ENCODE measurements around the gene COMTD1.
A peak's percentile ranks its signal among the peaks of the same experiment; 100 is the strongest.

COMTD1 gene

GRCh38 chr10:75245354-75246250 is 9.8 kb upstream of the COMTD1 start:
- no peak for DNase-seq

- no peak for DNase-seq
Observed at GRCh38 chr10:75244487-75245353, 9.0 kb upstream of the COMTD1 start.

- DNase-seq = no peak
Observed at GRCh38 chr10:75243426-75243825, 7.7 kb upstream of the COMTD1 start.

- DNase-seq = no peak
Observed at GRCh38 chr10:75240329-75241076, 4.7 kb upstream of the COMTD1 start.

- DNase-seq = no peak
Observed at GRCh38 chr10:75239096-75239790, 3.5 kb upstream of the COMTD1 start.

- DNase-seq = no peak
Observed at GRCh38 chr10:75238182-75239095, 2.7 kb upstream of the COMTD1 start.

- DNase-seq = no peak
Observed at GRCh38 chr10:75236178-75236825, 545 bp upstream of the COMTD1 start.

- DNase-seq = peak; percentile 67
Observed at GRCh38 chr10:75234683-75235374, 928 bp downstream of the COMTD1 start.

GRCh38 chr10:75234017-75234682 is 1.6 kb downstream of the COMTD1 start:
- DNase-seq = peak; percentile 90

GRCh38 chr10:75233444-75234016 is 2.2 kb downstream of the COMTD1 start:
- no peak for DNase-seq

GRCh38 chr10:75231672-75232581 is 3.8 kb downstream of the COMTD1 start:
- DNase-seq = no peak

GRCh38 chr10:75230600-75231038 is 5.1 kb downstream of the COMTD1 start:
- DNase-seq = peak; percentile 63

GRCh38 chr10:75229971-75230370 is 5.8 kb downstream of the COMTD1 start:
- DNase-seq = no peak

GRCh38 chr10:75228834-75229233 is 6.9 kb downstream of the COMTD1 start:
- no peak for DNase-seq

- DNase-seq = no peak
Observed at GRCh38 chr10:75228278-75228677, 7.5 kb downstream of the COMTD1 start.

- DNase-seq = no peak
Observed at GRCh38 chr10:75226656-75227055, 9.1 kb downstream of the COMTD1 start.

GRCh38 chr10:75226095-75226494 is 9.7 kb downstream of the COMTD1 start:
- no peak for DNase-seq

GRCh38 chr10:75223507-75223906 is 12.2 kb downstream of the COMTD1 start:
- DNase-seq = no peak
